Karpas-422 (cell line): ENCODE measurements around the gene CYP8B1. TPM values are rescaled to one million over a fixed set of nuclear protein-coding genes. Genes with fewer than 3 reads are reported as not detected.

ENCODE experiments used
- DNase-seq: peaks from one replicate; pipeline ENCODE4 v3.0.0-alpha.2; 2015
- H2AFZ ChIP-seq: fragments of 200-600 bp; sonication (generic); 2 replicates; pipeline ENCODE4 v1.6.1; 2014; ENCODE audit warnings: antibody characterized with exemption, low read length, mixed read lengths
- H3K27ac ChIP-seq: fragments of 200-600 bp; sonication (generic); 2 replicates; pipeline ENCODE4 v1.5.1; 2014; ENCODE audit warnings: mild to moderate bottlenecking, low read length, moderate library complexity
- H3K27me3 ChIP-seq: fragments of 200-600 bp; sonication (generic); 2 replicates; pipeline ENCODE4 v1.6.1; 2014; ENCODE audit warnings: low read length, mixed read lengths
- H3K36me3 ChIP-seq: fragments of 200-600 bp; sonication (generic); 2 replicates; pipeline ENCODE4 v1.6.1; 2014; ENCODE audit warnings: low read length, mixed read lengths; ENCODE audit not compliant: insufficient read depth
- H3K4me1 ChIP-seq: fragments of 200-600 bp; sonication (generic); 2 replicates; pipeline ENCODE4 v1.6.1; 2014; ENCODE audit warnings: mild to moderate bottlenecking, low read length, mixed read lengths
- H3K4me2 ChIP-seq: fragments of 200-600 bp; sonication (generic); 2 replicates; pipeline ENCODE4 v1.6.1; 2014; ENCODE audit warnings: low read length, low read depth, mild to moderate bottlenecking; ENCODE audit not compliant: poor library complexity, severe bottlenecking
- H3K4me3 ChIP-seq: fragments of 200-600 bp; sonication (generic); 2 replicates; pipeline ENCODE4 v1.5.1; 2014; ENCODE audit warnings: mild to moderate bottlenecking, antibody characterized with exemption, low read length, mixed read lengths
- H3K79me2 ChIP-seq: fragments of 200-600 bp; sonication (generic); 2 replicates; pipeline ENCODE4 v1.6.1; 2014; ENCODE audit warnings: mild to moderate bottlenecking, low read length, mixed read lengths
- H3K9ac ChIP-seq: fragments of 200-600 bp; sonication (generic); 2 replicates; pipeline ENCODE4 v1.6.0; 2014; ENCODE audit warnings: low read length
- H3K9me2 ChIP-seq: fragments of 200-600 bp; sonication (generic), shearing (Covaris generic); replicated peaks from 2 replicates; pipeline ENCODE4 v1.6.0; 2014; ENCODE audit warnings: mild to moderate bottlenecking, low read length, moderate library complexity; ENCODE audit not compliant: insufficient read depth
- H3K9me3 ChIP-seq: fragments of 300-700, 200-600 bp; sonication (generic); 2 replicates; pipeline ENCODE4 v1.6.1; 2014; ENCODE audit warnings: low read length, mixed read lengths
- H4K20me1 ChIP-seq: fragments of 200-600 bp; sonication (generic); 2 replicates; pipeline ENCODE4 v1.6.1; 2014; ENCODE audit warnings: mild to moderate bottlenecking, antibody characterized with exemption, low read length, low read depth; ENCODE audit not compliant: insufficient read depth
- total RNA-seq: library from RNA; depleted of rRNA; stranded (reverse); fragments of >200 nt; shearing (Covaris generic); gene quantifications from 2 replicates; pipeline ENCODE4 v1.2.3, GENCODE V29; 2014; ENCODE audit warnings: low replicate concordance

Gene CYP8B1
- total RNA-seq, 1 experiment from 2014 or later = not detected

GRCh38 chr3:42852441-42852840, 23.2 kb downstream of the CYP8B1 start:
- H4K20me1 ChIP-seq = no peaks in the 10 kb centered on the region
- H3K4me2 ChIP-seq = no peak overlapping the region
- H3K27me3 ChIP-seq = no peaks in the 10 kb centered on the region
- H3K9ac ChIP-seq = no peak overlapping the region
- DNase-seq = no peak
- H3K79me2 ChIP-seq = no peaks in the 10 kb centered on the region
- no peaks in the 10 kb centered on the region for H3K9me3 ChIP-seq
- H3K4me1 ChIP-seq = peaks cover 6% of the 10 kb centered on the region
- no peaks in the 10 kb centered on the region for H3K9me2 ChIP-seq
- no peak overlapping the region for H3K27ac ChIP-seq
- H3K4me3 ChIP-seq = no peak overlapping the region
- no peaks in the 10 kb centered on the region for H3K36me3 ChIP-seq
- H2AFZ ChIP-seq = no peak overlapping the region

- Histone ChIP-seq H4K20me1 (no peaks in the 10 kb centered on the region), H3K79me2 (no peaks in the 10 kb centered on the region), H3K27me3 (no peaks in the 10 kb centered on the region), H3K27ac (no peak overlapping the region), H3K9me2 (no peaks in the 10 kb centered on the region), H3K4me2 (no peak overlapping the region), H3K9me3 (no peaks in the 10 kb centered on the region), H3K4me3 (no peak overlapping the region), H3K4me1 (peaks cover 8% of the 10 kb centered on the region), H3K36me3 (no peaks in the 10 kb centered on the region), H3K9ac (no peak overlapping the region), H2AFZ (no peak overlapping the region)
- peak; percentile 35 for DNase-seq
Observed at GRCh38 chr3:42851228-42851834, 24.3 kb downstream of the CYP8B1 start.

- no peaks in the 10 kb centered on the region for H3K27me3 ChIP-seq
- no peak for DNase-seq
- H3K9me2 ChIP-seq = no peaks in the 10 kb centered on the region
- H3K4me1 ChIP-seq = peaks cover 6% of the 10 kb centered on the region
- no peak overlapping the region for H3K9ac ChIP-seq
- H3K9me3 ChIP-seq = no peaks in the 10 kb centered on the region
- H3K4me2 ChIP-seq = no peak overlapping the region
- no peaks in the 10 kb centered on the region for H3K79me2 ChIP-seq
- H3K27ac ChIP-seq = no peak overlapping the region
- no peaks in the 10 kb centered on the region for H4K20me1 ChIP-seq
- H3K4me3 ChIP-seq = no peak overlapping the region
- H3K36me3 ChIP-seq = no peaks in the 10 kb centered on the region
- H2AFZ ChIP-seq = no peak overlapping the region
Observed at GRCh38 chr3:42850263-42850662, 25.4 kb downstream of the CYP8B1 start.

GRCh38 chr3:42849017-42849416, 26.7 kb downstream of the CYP8B1 start:
- H3K79me2 ChIP-seq = no peaks in the 10 kb centered on the region
- no peak for DNase-seq
- no peaks in the 10 kb centered on the region for H3K27me3 ChIP-seq

GRCh38 chr3:42847731-42848130, 27.9 kb downstream of the CYP8B1 start:
- Histone ChIP-seq H2AFZ (no peak overlapping the region), H3K36me3 (no peaks in the 10 kb centered on the region), H3K27me3 (no peaks in the 10 kb centered on the region), H3K4me3 (no peak overlapping the region), H3K9ac (no peak overlapping the region), H4K20me1 (no peaks in the 10 kb centered on the region), H3K79me2 (no peaks in the 10 kb centered on the region), H3K4me1 (peaks cover 6% of the 10 kb centered on the region), H3K9me2 (no peaks in the 10 kb centered on the region), H3K4me2 (no peak overlapping the region), H3K9me3 (no peaks in the 10 kb centered on the region), H3K27ac (no peak overlapping the region)
- DNase-seq = no peak

More at GRCh38 chr3:42849017-42849416, 26.7 kb downstream of the CYP8B1 start:
- Histone ChIP-seq H3K9me3 (no peaks in the 10 kb centered on the region), H3K4me3 (no peak overlapping the region), H2AFZ (no peak overlapping the region), H3K4me2 (no peak overlapping the region), H3K9me2 (no peaks in the 10 kb centered on the region), H3K27ac (no peak overlapping the region), H3K4me1 (peaks cover 6% of the 10 kb centered on the region), H3K36me3 (no peaks in the 10 kb centered on the region), H3K9ac (no peak overlapping the region), H4K20me1 (no peaks in the 10 kb centered on the region)

GRCh38 chr3:42846685-42847522, 28.8 kb downstream of the CYP8B1 start:
- Histone ChIP-seq H3K4me2 (no peak overlapping the region), H3K36me3 (no peaks in the 10 kb centered on the region), H3K9me2 (no peaks in the 10 kb centered on the region), H4K20me1 (no peaks in the 10 kb centered on the region), H3K4me3 (no peak overlapping the region), H3K9me3 (no peaks in the 10 kb centered on the region), H3K79me2 (no peaks in the 10 kb centered on the region), H3K27me3 (no peaks in the 10 kb centered on the region), H2AFZ (no peak overlapping the region), H3K27ac (no peak overlapping the region), H3K9ac (no peak overlapping the region), H3K4me1 (peaks cover 6% of the 10 kb centered on the region)
- no peak for DNase-seq

GRCh38 chr3:42844815-42845214, 30.9 kb downstream of the CYP8B1 start:
- Histone ChIP-seq H3K4me3 (no peak overlapping the region), H3K9ac (no peak overlapping the region), H4K20me1 (no peaks in the 10 kb centered on the region), H3K4me1 (peaks cover 12% of the 10 kb centered on the region), H3K27ac (no peak overlapping the region), H3K9me3 (no peaks in the 10 kb centered on the region), H3K79me2 (no peaks in the 10 kb centered on the region), H3K27me3 (no peaks in the 10 kb centered on the region), H3K36me3 (no peaks in the 10 kb centered on the region), H2AFZ (no peak overlapping the region), H3K9me2 (no peaks in the 10 kb centered on the region), H3K4me2 (no peak overlapping the region)
- no peak for DNase-seq

GRCh38 chr3:42844412-42844713, 31.3 kb downstream of the CYP8B1 start:
- no peak overlapping the region for H3K27ac ChIP-seq
- no peak overlapping the region for H3K4me3 ChIP-seq
- H3K79me2 ChIP-seq = no peaks in the 10 kb centered on the region
- no peaks in the 10 kb centered on the region for H4K20me1 ChIP-seq
- H3K27me3 ChIP-seq = no peaks in the 10 kb centered on the region
- no peaks in the 10 kb centered on the region for H3K9me3 ChIP-seq
- no peak overlapping the region for H2AFZ ChIP-seq
- no peaks in the 10 kb centered on the region for H3K9me2 ChIP-seq
- peaks cover 15% of the 10 kb centered on the region for H3K4me1 ChIP-seq
- H3K9ac ChIP-seq = no peak overlapping the region
- no peak overlapping the region for H3K4me2 ChIP-seq
- H3K36me3 ChIP-seq = no peaks in the 10 kb centered on the region
- no peak for DNase-seq
